Measurements from ENCODE around the gene GPATCH2L.

GPATCH2L gene

DNA sequence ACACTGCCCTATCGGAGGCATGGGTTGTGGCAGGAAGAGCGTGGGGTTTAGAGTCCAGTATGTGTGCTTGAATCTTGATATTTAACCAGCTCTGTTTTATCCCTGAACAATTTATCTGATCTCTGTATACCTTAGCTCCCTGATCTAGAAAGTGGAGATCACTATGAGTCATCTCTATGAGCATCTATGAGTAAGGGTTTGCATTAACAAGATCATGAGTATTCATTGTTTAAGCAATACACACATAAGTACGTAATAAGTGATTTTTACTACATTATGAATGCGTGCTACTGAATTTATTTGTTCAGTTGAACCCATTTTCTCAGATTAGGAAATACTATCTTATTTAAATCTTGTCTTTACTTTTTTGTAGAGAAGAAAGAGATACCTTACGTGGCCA is 49.4 kb downstream of the GPATCH2L start:
- DNase-seq = no peak

DNA sequence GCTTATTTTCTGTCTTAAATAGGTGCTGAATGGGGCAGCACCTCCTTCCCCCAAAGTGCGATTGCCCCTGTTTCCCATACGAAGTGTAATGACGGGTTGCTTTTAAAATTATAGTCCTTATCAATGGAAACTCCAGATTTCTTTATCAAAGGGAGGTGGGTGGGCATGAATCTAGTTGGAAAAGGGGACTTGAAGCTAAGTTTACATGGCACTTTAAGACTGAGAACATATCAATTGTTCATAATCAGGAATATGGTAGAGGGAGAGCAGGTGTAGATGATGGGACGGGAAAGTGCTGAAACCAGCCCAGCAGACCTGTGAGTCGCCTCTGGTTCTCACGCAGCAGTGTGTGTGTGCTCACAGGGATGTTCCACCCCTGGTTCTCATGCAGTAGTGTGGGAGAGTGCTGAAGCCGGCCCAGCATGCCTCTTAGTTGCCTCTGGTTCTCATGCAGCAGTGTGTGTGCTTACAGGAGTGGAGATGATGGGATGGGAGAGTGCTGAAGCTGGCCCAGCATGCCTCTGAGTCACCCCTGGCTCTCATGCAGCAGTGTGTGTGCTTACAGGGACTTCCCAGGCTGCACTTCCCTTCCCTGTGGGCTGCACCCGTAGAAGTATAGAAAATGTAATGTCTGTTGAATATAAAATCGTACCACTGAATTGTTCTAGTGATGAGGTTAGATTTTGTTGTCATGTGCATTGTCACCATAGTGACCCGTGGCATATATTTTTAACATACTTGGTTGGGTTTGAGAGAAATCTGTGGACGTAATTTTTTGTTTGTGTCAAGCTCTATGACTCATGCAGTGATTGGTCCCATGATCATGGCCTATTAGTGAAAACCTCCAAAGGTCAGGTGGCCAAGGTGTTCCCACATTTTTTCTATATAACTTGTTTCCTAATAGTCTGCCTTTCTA is 51.6 kb downstream of the GPATCH2L start:
- DNase-seq = no peak

DNA sequence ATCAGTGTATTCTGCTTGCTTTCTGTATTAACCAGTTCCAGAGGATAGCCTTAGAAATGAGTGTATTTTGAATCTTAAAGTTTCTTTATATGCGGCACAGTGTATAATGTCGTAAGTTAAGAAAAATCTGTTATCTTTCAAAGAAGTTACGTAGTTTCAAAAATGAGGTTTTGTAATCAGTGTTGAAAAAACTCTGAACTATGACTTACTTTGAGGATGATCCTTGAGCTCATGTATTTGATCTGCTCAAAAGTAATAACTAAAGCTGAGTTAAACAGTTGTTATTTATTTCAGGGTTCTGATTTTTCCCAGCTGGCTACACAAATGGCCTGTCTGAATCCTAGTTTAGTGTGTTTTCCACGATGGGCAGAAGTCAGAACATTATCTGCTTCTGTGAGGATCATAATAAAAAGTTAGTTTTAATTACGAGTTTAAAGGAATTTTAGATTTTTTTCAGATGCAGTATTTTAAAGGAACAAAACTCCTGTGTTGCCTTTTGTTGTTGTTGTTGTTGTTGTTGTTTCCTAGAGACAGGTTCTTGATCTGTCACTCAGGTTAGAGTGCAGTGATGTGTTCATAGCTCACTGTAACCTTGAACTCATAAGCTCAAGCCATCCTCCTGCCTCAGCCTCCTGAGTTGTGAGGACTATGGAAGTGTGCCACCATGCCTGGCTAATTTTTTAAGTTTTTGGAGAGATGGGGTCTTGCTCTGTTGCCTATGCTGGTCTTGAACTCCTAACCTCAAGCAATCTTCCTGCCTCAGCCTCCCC is 52.9 kb downstream of the GPATCH2L start:
- DNase-seq = no peak

DNA sequence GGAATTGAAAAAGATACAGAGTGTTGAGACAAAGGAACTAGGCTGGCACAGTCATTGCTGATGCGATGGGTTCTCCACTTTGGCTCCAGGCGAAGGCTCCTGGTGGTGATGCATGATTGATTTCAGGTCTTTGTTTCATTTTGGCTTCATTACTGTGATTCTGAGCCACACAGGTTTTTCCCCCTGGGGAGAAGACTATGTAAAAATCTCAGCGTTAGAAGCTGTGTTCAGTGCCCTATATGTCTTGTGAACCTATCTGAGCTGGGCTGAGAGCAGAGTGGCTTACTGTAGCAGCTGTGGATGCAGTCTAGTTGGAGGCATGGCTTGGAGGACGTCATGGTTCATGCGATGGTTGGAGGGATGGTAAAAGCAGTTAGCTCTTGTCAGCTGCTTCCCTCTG is 54.0 kb downstream of the GPATCH2L start:
- DNase-seq = no peak

DNA sequence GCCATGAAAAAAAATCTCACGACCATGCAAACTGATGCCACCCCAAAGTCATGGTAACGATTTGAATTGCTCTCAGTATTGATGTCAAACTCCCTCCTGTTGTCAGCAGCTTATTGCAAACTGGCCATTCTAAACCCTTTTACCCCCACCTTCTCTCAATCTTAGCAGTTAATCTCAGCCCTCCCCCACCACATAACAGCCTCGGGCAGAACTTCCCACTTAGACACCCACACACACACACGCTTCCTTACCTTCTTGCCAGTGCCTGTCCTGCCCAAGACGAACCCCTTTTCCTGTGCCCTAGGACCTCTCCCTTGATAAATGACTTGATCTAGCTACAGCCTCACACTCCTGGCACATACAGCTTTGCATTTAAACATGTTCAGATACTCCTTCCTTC is 56.6 kb downstream of the GPATCH2L start:
- DNase-seq = no peak

DNA sequence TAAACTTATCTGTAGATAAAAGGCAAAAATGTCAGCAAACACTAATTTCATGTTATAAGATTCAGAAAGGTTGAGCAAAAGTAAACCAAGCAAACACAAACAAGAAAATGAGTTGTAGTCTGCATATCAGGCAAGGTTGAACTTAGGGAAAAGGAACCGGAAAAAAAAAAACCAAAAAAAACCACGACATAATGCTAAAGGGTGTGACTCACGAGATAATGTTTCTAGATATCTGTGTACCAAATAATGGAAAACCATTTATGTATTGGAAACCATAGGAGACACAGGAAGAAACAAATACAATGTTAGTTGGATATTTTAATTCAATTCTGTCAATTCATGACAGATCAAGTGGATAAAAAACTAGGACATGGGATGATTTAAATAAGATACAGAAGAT is 60.5 kb downstream of the GPATCH2L start:
- DNase-seq = no peak

DNA sequence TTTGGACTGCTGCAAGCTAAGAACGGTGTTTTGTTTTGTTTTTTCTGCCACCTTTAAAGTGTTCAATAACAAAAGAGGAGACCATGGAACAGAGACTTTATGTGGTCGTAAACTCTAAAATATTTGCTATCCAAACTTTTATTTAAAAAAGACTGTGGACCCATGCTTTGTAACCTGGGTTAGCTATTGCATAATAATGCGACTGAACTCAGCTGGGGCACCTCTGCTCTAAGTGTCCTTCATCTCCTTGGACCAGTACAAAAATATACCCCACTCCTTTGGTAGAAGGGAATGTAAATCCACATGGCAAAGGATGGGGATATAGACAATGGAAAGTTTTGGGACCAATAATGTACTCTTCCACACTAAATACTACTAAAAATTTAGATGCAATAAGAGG is 65.5 kb downstream of the GPATCH2L start:
- no peak for DNase-seq

DNA sequence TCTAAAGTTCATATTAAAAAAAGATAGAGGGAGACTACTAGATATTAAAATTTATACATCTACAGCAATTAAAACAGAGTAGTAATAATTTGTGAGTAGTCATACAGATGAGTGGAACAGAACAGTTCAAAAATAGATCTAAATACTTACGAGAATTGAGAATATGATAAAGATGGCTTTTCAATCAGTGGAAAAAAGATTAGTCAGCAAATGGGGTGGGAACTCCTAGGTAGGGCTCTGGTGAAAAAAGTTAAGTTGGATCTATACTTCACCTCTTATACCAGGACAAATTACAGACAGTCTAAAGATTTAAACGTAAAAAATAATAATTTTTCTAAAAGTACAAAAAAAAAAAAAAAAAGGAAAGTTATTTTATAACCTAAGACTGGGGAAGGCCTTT is 66.9 kb downstream of the GPATCH2L start:
- no peak for DNase-seq

DNA sequence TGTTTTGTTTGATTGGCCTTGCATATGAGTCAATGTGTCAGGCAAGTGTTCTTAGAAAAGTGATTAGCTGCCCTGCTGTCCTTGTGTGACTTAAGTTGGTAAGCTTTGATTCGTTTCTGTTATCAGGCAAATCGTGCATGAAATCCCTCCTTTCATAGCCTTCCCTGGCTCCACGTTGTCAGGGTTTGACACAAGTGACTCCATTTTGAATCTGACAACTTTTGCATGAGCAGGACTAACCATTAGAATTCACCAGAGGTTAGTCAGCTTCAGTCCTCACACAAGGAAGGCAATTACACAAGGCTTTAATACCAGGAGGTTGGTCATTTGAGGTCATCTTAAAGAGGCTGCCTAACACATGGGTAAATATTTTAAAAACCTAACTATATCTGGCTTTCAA is 68.2 kb downstream of the GPATCH2L start:
- DNase-seq = no peak

DNA sequence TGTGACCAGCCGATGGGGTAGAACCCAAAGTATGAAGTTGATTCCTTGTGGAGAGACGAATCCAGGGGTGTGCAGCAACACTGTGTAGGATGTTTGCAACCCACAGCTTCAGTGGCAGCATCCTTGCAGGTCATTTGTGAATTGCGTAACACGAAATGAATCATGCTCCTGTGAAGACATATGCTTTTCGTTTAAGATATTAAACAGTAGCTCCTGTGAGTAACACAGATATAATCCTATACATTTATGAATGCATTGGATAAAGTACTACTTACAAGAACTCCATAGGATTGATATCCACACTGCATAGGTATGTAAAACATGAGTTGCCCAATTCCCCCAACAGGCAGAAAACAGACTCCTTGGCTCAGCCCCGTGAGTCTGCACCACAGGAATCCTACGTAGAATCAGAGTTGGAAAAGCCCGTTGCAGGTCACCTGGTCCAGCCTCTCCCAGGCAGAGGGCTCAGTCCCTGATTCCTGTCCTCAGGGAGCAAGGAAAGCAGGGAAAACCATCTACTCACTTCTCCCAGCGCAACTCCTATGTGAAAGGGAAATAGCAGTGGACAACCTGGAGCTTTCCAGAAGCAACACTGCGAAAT is 75.8 kb downstream of the GPATCH2L start:
- DNase-seq = no peak

DNA sequence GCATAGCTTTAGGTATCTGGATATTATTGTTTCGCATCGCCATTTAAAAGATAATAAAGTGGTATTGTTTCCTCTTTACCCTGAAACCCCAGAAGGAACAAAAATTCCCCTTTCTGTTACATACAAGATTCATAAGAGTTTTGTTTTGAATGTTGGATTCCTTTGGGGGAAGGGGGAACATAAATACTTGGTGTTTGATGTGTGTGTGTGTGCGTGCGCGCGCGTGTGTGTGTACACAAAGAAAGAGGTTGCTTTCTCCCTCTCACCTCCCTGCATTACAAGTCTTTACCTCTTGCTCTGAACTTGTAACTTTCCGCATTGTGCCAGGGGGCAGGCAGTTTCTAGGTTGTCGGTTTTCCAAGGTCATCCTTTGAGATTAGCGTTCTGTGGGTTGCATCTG is 76.4 kb downstream of the GPATCH2L start:
- DNase-seq = no peak

DNA sequence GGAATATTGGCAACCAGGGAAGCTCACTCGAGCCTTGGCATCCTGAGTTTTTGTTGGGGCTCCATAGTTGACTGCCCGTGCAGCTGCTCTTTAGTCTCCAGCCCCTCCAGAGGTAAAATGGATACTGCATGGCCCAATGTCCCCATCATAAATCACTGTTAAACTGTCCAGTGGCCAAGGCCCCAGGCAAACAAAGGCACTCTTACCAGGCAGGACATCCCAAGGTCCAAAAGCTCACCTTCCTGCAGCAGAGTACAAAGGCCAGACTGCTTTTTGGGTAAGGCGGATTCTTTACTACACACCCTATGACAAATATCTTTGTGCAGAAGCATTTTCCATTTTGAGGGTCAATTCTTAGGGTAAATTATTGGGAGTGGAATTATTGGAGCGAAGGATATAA is 81.1 kb downstream of the GPATCH2L start:
- DNase-seq = no peak

DNA sequence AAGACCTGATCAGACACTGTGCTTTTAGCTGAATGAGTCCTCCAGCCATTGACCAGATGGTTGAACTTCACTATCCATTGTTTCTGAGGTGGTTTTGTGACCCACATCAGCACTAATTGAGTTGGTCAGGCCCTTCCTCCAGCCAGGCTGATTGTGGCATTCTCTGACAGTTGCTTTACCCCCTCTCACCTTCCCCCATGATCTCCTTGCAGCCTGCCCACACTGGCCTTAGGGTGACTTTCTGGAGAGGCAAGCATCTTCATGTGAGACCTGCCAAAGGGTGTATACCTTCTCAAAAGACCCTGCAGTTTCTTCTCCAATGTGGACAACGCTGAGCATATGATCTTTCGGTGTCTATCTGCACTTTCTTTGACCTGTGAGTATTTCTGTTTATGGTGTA is 83.9 kb downstream of the GPATCH2L start:
- DNase-seq = no peak

DNA sequence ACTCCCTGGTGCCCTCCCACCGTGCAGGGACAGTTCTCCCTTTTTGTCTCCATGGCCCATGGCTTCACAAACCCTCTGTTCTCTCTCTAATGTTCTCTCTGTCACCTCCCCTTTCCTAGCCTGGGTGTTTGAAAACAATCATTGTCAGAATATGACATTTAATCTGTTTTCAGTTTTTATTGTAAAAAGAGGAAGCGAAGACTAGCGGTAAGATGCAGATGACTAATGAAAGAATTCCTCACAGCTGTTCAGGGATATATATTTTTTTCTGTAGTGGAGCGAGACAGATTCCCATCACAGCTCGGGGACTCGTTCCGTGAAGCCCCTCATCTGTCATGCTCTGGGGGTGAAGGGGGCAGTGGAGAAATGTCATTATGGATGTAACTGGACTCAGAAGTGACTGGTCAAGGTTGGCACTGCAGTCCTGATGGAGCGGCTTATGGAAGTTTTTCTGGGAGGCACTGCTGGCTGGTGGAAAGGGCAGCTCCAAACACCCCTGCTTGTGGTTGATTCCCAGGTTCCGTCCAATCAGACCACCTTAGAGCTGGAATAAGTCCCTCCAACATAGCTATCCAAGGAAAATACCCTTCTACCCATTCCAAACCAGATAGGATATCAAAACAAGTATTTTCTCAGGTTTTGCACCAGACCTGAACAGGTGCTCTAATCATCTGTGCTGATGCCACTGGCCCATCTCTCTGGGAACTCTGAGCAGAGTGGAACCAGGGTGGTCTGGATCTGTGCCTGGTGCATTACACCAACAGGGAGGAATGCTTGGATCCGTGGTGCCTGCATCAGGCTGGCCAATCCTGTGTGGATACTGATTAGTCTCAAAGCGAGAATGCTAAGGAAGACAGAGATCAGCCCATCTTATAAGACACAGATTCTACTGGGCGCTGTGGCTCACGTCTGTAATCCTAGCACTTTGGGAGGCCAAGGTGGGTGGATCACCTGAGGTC is 84.7 kb downstream of the GPATCH2L start:
- no peak for DNase-seq

DNA sequence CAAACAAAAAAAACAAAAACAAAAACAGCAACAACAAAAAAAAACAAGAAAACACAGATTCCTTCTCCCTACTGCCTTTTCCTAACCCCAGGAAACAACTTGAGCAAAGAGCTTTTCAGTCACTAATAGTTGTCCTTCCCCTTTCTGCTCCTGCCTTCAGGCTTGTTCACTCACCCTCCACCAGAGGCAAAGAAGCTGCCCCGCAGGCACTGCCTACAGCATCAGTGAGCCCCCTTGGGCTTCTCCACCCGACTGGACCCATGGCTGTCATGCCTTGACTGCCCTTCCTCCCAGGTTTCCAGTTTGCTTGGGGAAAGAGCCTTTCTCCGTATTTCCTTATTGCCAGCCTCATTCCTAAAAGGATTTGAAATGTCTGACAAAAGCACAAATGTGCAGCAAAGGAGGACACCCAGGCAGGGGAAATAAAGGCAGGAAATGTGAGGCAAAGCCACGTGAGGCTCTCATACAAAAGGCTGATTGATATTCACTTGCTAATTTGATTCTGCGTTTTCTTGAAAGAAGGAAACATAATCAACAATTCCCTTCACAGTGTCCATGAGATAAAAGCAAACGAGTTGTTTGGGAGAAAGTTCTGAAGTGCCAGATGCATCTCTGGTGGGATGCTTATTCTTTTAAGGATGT is 85.7 kb downstream of the GPATCH2L start:
- DNase-seq = no peak

DNA sequence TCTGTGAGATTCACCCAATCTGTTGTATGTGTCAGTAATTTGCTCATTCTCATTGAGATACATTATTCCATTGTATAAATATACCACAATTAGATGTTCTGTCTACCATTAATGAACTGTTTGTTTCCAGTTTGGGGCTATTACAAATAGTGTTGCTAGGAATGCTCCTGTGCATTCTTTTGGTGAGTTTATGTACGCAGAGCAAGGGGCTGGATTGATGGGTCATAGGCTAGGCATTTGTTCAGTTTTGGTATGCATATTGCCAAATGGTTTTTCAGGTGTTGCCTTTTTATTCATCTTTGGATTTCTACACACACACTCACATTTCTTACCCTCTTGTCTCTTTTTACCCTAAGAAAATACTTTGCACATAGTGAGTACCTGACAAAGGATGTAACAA is 93.4 kb downstream of the GPATCH2L start:
- DNase-seq = no peak

DNA sequence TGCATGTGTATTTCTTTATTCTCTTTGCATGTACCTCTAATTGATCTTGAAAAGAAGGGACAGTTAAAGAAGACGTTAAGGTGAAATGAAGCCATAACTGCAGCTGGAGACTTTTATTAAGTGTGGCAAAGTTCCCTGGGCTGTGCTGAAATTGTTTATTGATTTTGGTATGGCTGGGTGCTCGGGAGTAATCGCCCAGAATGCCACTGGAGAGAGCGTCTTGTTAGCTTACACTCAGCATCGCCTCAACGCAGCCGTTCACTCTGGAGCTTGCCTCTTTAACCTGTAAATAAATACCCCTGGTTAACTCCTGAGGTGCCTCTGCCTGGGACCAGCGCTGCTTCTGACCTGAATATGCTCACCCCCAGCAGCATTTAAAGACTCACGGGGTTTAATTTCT is 98.6 kb downstream of the GPATCH2L start:
- no peak for DNase-seq

DNA sequence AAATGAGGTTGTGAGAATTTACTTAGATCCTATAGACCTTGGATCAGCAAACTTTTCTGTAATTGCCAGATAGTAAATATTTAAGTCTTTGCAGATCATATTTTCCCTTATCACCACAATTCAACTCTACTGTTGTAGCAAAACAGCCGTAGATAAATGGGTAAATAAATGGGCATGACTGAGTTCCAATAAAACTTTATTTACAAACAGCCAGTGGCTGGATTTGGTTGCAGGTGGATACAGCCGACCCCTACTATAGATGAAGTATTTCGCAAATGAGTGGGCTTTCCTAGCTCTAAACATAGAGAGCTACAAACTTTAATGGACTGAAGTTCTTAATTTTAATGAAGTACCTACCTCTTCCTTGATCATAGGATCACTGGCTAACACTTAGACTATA is 100.7 kb downstream of the GPATCH2L start:
- DNase-seq = no peak

DNA sequence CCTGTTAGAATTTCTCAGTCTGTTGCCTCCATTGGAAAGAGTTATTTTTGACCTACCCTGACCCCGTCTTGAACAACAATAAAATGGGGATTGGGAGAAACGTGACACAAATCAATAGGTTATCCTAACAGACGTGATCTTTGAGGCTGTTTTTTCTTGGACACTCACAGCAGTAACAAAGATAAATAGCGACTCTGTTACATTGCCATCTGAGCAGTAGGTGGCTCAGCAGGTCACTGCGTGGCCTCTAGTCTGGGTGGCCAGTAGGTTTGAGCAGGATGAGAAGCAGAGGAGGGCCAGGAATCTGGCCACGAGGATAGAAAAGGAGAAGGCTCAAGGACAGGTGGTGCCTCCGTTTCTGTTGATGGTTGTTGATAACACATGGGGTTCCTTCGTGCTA is 101.4 kb downstream of the GPATCH2L start:
- no peak for DNase-seq

DNA sequence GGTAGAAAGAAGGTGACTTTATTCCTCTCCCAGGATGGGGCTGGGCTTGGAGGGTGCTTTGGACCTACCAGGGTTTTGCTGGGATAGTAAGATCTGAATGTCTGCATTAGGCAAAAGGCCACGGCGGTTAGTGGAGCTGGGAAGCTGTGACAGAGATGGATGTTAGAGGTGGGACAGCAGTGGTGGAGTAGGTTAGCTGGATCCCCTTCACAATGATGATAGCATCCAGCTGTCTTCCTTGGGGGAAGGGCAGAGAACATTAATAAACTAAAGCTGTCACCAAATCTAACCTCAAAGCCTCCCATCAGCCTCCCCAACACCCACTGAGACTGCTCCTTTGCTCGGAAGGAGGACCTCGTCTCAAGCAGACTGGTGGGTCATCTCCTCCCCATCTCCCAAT is 104.8 kb downstream of the GPATCH2L start:
- no peak for DNase-seq

DNA sequence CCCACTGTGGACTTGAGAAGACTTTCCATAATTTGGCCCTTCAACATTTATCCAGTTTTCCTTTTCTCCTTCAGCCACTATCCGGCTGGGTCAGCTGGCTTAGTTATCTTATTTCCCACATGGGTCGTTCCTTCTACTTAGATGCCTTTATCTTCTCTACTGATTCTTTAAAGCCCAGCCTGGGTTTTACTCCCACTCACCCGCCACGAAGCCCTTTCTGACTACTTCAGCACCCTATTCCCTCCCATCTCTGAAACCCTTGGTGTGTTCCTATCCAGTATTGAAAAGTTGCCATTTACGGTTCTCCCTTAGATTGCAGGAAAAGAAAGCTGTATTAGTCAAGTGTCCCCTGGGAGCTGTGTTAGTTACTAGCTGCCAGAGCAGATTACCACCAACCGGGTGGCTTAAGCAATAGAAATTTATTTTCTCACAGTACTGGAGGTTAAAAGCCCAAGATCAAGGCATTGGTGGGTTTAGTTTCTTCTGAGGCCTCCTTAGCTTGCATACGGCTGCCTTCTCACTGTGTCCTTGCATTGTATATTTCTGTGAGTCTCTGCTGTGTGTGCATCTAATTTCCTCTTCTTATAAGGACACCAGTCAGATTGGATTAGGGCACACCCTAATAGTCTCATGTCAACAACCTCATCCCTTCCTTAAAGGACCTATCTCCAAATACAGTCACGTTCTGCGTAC is 105.5 kb downstream of the GPATCH2L start:
- DNase-seq = no peak
